IMR-90 (cell line): ENCODE results near the gene GLMP. TPM values are rescaled to one million over a fixed set of nuclear protein-coding genes. Genes with fewer than 3 reads are reported as not detected.

Experiments used
- ATAC-seq: fragments of 200-7000 bp; cut with Tn5 transposase; 2 replicates; pipeline ENCODE4 v1.9.1; 2020; ENCODE audit warnings: low read depth, mild to moderate bottlenecking, moderate library complexity
- BruUV-seq: library from RNA; stranded (reverse); fragments of 400-500 nt; replicated peaks from 2 replicates; lab custom pipeline; 2021; lab: Mats Ljungman, UMichigan
- CTCF ChIA-PET: fragments of 300-600 bp; formaldehyde crosslinking; extraction: SDS; loops from one replicate; lab custom pipeline; 2021; ENCODE audit warnings: antibody characterized with exemption; lab: Yijun Ruan, JAX
- POLR2A ChIA-PET: fragments of 300-600 bp; sonication (Branson Sonifier 250); formaldehyde crosslinking; loops from one replicate; lab custom pipeline; 2022; ENCODE audit warnings: antibody characterized with exemption; ENCODE audit not compliant: unreplicated experiment; lab: Charles Lee
- DNase-seq: peaks from one replicate; pipeline ENCODE4 v3.0.0; 2013
- H2AFZ ChIP-seq: replicated peaks from 2 replicates; pipeline ENCODE3; 2013; ENCODE audit warnings: low read length, mild to moderate bottlenecking; ENCODE audit not compliant: poor library complexity
- H2AK5ac ChIP-seq: 2 replicates; pipeline ENCODE4 v1.6.1; 2013; ENCODE audit warnings: low read depth, low read length, inconsistent platforms
- H2AK9ac ChIP-seq: replicated peaks from 2 replicates; pipeline ENCODE3; 2013; ENCODE audit warnings: mild to moderate bottlenecking, low read depth, low read length, moderate library complexity; ENCODE audit not compliant: poor library complexity
- H2BK120ac ChIP-seq: 2 replicates; pipeline ENCODE4 v1.6.1; 2013; ENCODE audit warnings: low read depth, low read length, inconsistent platforms
- H2BK15ac ChIP-seq: 3 replicates; pipeline ENCODE4 v1.6.1; 2013; ENCODE audit warnings: low read depth, low read length, inconsistent platforms
- H2BK20ac ChIP-seq: 2 replicates; pipeline ENCODE4 v1.6.1; 2013; ENCODE audit warnings: low read depth, mild to moderate bottlenecking, inconsistent platforms, low read length, moderate library complexity
- H2BK5ac ChIP-seq: 2 replicates; pipeline ENCODE4 v1.6.1; 2013; ENCODE audit warnings: mild to moderate bottlenecking, low read depth, low read length, inconsistent platforms; ENCODE audit not compliant: poor library complexity, severe bottlenecking
- H3K14ac ChIP-seq: replicated peaks from 2 replicates; pipeline ENCODE4 v1.6.1; 2013; ENCODE audit warnings: low read depth, low read length, inconsistent platforms
- H3K18ac ChIP-seq: 2 replicates; pipeline ENCODE4 v1.6.1; 2013; ENCODE audit warnings: low read depth, low read length, control low read depth
- H3K23ac ChIP-seq: 2 replicates; pipeline ENCODE4 v1.6.1; 2013; ENCODE audit warnings: low read depth, low read length, inconsistent platforms
- H3K27ac ChIP-seq: 2 replicates; pipeline ENCODE4 v1.5.1; 2013; ENCODE audit warnings: mild to moderate bottlenecking, control low read depth, low read length; ENCODE audit not compliant: insufficient read depth
- H3K27me3 ChIP-seq: 2 replicates; pipeline ENCODE4 v1.6.1; 2013; ENCODE audit warnings: low read length; ENCODE audit not compliant: control insufficient read depth, insufficient read depth
- H3K36me3 ChIP-seq: 2 replicates; pipeline ENCODE4 v1.6.1; 2013; ENCODE audit warnings: low read length, mixed read lengths; ENCODE audit not compliant: control insufficient read depth, insufficient read depth
- H3K4ac ChIP-seq: 2 replicates; pipeline ENCODE4 v1.6.1; 2013; ENCODE audit warnings: low read depth, low read length, inconsistent platforms
- H3K4me1 ChIP-seq: 2 replicates; pipeline ENCODE4 v1.6.1; 2013; ENCODE audit warnings: low read length, mixed read lengths; ENCODE audit not compliant: control insufficient read depth, insufficient read depth
- H3K4me2 ChIP-seq: 2 replicates; pipeline ENCODE4 v1.6.1; 2013; ENCODE audit warnings: low read depth, mild to moderate bottlenecking, control low read depth, low read length, moderate library complexity
- H3K4me3 ChIP-seq: 2 replicates; pipeline ENCODE4 v1.5.1; 2013; ENCODE audit warnings: low read depth, mild to moderate bottlenecking, control low read depth, low read length, moderate library complexity; ENCODE audit not compliant: insufficient read depth
- H3K56ac ChIP-seq: 2 replicates; pipeline ENCODE4 v1.6.1; 2013; ENCODE audit warnings: low read length, inconsistent platforms; ENCODE audit not compliant: insufficient read depth; ENCODE audit errors: extremely low read depth
- H3K79me1 ChIP-seq, 2 experiments: 2 replicates each; pipeline ENCODE4 v1.6.1; 2013; ENCODE audit warnings: low read length in 2 of 2, inconsistent platforms in 1 of 2, low read depth in 1 of 2
- H3K9ac ChIP-seq: 2 replicates; pipeline ENCODE4 v1.6.1; 2013; ENCODE audit warnings: low read depth, low read length, control low read depth
- H3K9me1 ChIP-seq: 2 replicates; pipeline ENCODE4 v1.6.1; 2013; ENCODE audit warnings: low read length, inconsistent platforms; ENCODE audit not compliant: insufficient read depth
- H3K9me3 ChIP-seq: 2 replicates; pipeline ENCODE4 v1.6.1; 2013; ENCODE audit warnings: low read length; ENCODE audit not compliant: control insufficient read depth, insufficient read depth
- H4K20me1 ChIP-seq: 2 replicates; pipeline ENCODE4 v1.6.1; 2013; ENCODE audit warnings: low read length, inconsistent platforms; ENCODE audit not compliant: insufficient read depth
- H4K5ac ChIP-seq: 2 replicates; pipeline ENCODE4 v1.6.1; 2013; ENCODE audit warnings: mild to moderate bottlenecking, low read depth, low read length, control low read depth
- H4K8ac ChIP-seq, 2 experiments: 2 replicates each; pipeline ENCODE4 v1.6.1; 2013; ENCODE audit warnings: low read depth in 2 of 2, low read length in 2 of 2, control low read depth in 1 of 2, inconsistent platforms in 1 of 2
- H4K91ac ChIP-seq: 2 replicates; pipeline ENCODE4 v1.6.1; 2013; ENCODE audit warnings: low read depth, low read length, inconsistent platforms; ENCODE audit not compliant: insufficient read depth
- MAFK ChIP-seq: IDR thresholded peaks from 2 replicates; pipeline ENCODE4 v1.6.1; 2012; ENCODE audit warnings: low read depth, low read length, improper control_type of control experiment
- NFE2L2 ChIP-seq: fragments of 150-350 bp; IDR thresholded peaks from 2 replicates; pipeline ENCODE4 v1.6.1; 2016; ENCODE audit warnings: low read depth, mild to moderate bottlenecking, low read length
- POLR2A ChIP-seq: IDR thresholded peaks from 2 replicates; pipeline ENCODE4 v1.6.1; 2012; ENCODE audit warnings: mild to moderate bottlenecking, low read depth, low read length
- RAD21 ChIP-seq: IDR thresholded peaks from 2 replicates; pipeline ENCODE4 v1.6.1; 2012; ENCODE audit warnings: low read length, improper control_type of control experiment
- RCOR1 ChIP-seq: IDR thresholded peaks from 2 replicates; pipeline ENCODE4 v1.6.1; 2012; ENCODE audit warnings: mild to moderate bottlenecking, low read length, improper control_type of control experiment; ENCODE audit not compliant: insufficient replicate concordance
- whole genome bisulfite sequencing, 2 experiments: methylation state at CpG; one replicate each; pipeline versions ENCODE4 v1.1.5 to v1.1.7; 2013; ENCODE audit warnings: missing lambda C conversion rate in 2 of 2; ENCODE audit not compliant: insufficient read length in 1 of 2; ENCODE audit errors: extremely low coverage in 2 of 2; 5-methylcytosine and 5-hydroxymethylcytosine counted together
- dilution Hi-C: fragments of 300-500 bp; cut with HindIII; formaldehyde crosslinking; loops from one replicate; pipeline ENCODE4 v1.14.3; 2018; ENCODE audit warnings: low sequenced_read_pairs; ENCODE audit not compliant: unreplicated experiment
- in situ Hi-C: fragments of 300-500 bp; cut with MboI; formaldehyde crosslinking; loops from 3 replicates; pipeline ENCODE4 v1.14.3; 2019; ENCODE audit warnings: low sequenced_read_pairs, inconsistent platforms, mixed read lengths
- intact Hi-C: fragments of 100-400 bp; cut with micrococcal nuclease; formaldehyde crosslinking; loops from 2 replicates; pipeline ENCODE4 v1.10.0; 2022
- polyA plus RNA-seq, 3 experiments: library from polyadenylated mRNA; depleted of rRNA; stranded (reverse); fragments of >200 nt; gene quantifications; 2 replicates each; pipeline ENCODE4 v1.2.3, GENCODE V29; 2012; ENCODE audit warnings: low replicate concordance in 1 of 3
- total RNA-seq: library from RNA; depleted of rRNA; stranded (reverse); fragments of >200 nt; gene quantifications from 2 replicates; pipeline ENCODE4 v1.2.3, GENCODE V29; 2012
- TF ChIP-seq, protein P1 (sequence below): fragments of 150-350 bp; IDR thresholded peaks from 2 replicates; pipeline ENCODE4 v1.6.1; 2017; ENCODE audit warnings: mild to moderate bottlenecking, antibody characterized with exemption, low read length, low read depth
- TF ChIP-seq, protein P2 (sequence below): conservative IDR thresholded peaks from 2 replicates; pipeline ENCODE4 v1.5.1; 2012; ENCODE audit warnings: mild to moderate bottlenecking, low read depth, low read length, improper control_type of control experiment

GLMP gene
- total and polyA plus RNA-seq, 2 of the 4 experiments (the other 2 are of a cell fraction) = 32.6 to 43.1 TPM

DNA sequence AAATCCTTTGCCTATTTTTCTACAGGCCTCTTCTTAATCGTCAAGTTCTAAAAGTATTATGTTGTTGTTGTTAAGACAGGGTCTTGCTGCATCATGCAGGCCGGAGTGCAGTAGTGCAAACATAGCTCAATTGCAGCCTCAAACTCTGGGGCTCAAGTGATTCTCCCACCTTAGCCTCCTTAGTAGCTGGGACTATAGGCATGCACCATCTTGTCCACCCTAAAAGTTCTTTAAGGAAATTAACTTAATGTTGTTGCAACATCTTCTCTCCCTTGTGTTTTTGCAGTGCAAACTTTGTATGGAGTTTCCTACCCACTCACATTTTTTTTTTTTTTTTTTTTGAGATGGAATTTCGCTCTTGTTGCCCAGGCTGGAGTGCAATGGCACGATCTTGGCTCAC, 7.8 kb upstream of the GLMP start:
- dilution Hi-C loops (no loop called here), in situ Hi-C loops (no loop called here)

More for the DNA sequence above, 7.8 kb upstream of the GLMP start:
- H3K18ac ChIP-seq = no peak overlapping the region
- no peak overlapping the region for H4K5ac ChIP-seq
- BruUV-seq = no TSS peak
- H3K9me3 ChIP-seq = no peaks in the 10 kb centered on the region
- peaks cover 4% of the 10 kb centered on the region for H3K9me1 ChIP-seq
- ATAC-seq = no peak
- no peak overlapping the region for H2AFZ ChIP-seq
- H3K79me1 ChIP-seq = peaks cover 4 to 10% of the 10 kb centered on the region in 2 experiments; a peak in 1 of 4 replicates
- H3K56ac ChIP-seq = no peak overlapping the region
- H3K14ac ChIP-seq = no peak overlapping the region
- no peak overlapping the region for H3K4ac ChIP-seq
- no peaks in the 10 kb centered on the region for H3K27me3 ChIP-seq
- CTCF ChIA-PET = no interaction called here
- WGBS, 2 experiments = no CpG with 5 or more reads among the region's 4 CpGs
- no peak overlapping the region for H2AK5ac ChIP-seq
- intact Hi-C loops = no loop called here
- peaks cover 20% of the 10 kb centered on the region for H3K36me3 ChIP-seq
- H3K4me3 ChIP-seq = no peak overlapping the region
- peaks cover 6% of the 10 kb centered on the region; the same call in 1 of the 2 replicates for H4K20me1 ChIP-seq
- POLR2A ChIA-PET = no interaction called here
- H3K27ac ChIP-seq = no peak overlapping the region
- no peak overlapping the region for H3K23ac ChIP-seq
- H2BK120ac ChIP-seq = no peak overlapping the region
- no peak overlapping the region for H4K8ac ChIP-seq
- TF ChIP-seq, protein P1, sequence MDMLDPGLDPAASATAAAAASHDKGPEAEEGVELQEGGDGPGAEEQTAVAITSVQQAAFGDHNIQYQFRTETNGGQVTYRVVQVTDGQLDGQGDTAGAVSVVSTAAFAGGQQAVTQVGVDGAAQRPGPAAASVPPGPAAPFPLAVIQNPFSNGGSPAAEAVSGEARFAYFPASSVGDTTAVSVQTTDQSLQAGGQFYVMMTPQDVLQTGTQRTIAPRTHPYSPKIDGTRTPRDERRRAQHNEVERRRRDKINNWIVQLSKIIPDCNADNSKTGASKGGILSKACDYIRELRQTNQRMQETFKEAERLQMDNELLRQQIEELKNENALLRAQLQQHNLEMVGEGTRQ = no peak
- TF ChIP-seq, protein P2, sequence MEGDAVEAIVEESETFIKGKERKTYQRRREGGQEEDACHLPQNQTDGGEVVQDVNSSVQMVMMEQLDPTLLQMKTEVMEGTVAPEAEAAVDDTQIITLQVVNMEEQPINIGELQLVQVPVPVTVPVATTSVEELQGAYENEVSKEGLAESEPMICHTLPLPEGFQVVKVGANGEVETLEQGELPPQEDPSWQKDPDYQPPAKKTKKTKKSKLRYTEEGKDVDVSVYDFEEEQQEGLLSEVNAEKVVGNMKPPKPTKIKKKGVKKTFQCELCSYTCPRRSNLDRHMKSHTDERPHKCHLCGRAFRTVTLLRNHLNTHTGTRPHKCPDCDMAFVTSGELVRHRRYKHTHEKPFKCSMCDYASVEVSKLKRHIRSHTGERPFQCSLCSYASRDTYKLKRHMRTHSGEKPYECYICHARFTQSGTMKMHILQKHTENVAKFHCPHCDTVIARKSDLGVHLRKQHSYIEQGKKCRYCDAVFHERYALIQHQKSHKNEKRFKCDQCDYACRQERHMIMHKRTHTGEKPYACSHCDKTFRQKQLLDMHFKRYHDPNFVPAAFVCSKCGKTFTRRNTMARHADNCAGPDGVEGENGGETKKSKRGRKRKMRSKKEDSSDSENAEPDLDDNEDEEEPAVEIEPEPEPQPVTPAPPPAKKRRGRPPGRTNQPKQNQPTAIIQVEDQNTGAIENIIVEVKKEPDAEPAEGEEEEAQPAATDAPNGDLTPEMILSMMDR = no peak
- TF ChIP-seq RAD21 (no peak), NFE2L2 (no peak), RCOR1 (no peak), POLR2A (no peak), MAFK (no peak)
- no peak overlapping the region for H3K4me2 ChIP-seq
- H3K9ac ChIP-seq = no peak overlapping the region
- DNase-seq = no peak
- H3K4me1 ChIP-seq = peaks cover 5% of the 10 kb centered on the region
- H4K91ac ChIP-seq = no peak overlapping the region
- H2BK5ac ChIP-seq = no peak overlapping the region
- H2AK9ac ChIP-seq = no peak overlapping the region
- H2BK15ac ChIP-seq = no peak overlapping the region
- no peak overlapping the region for H2BK20ac ChIP-seq
